ENCODE results near the gene SREBF1. TPM values are rescaled to one million over a fixed set of nuclear protein-coding genes. Genes with fewer than 3 reads are reported as not detected.

Gene SREBF1
- total RNA-seq, 5 donors from 2014 or later (not counting 1 experiment from before 2014, with no cell fraction given): 24.6 to 279 (median 38.9) TPM

Other genes starting within 250 kb of the SREBF1 start
- gene PEMT, start 245.3 kb downstream of the SREBF1 start, total RNA-seq: 10 to 100 TPM; 13.3 to 25.8 (median 14.6) TPM
- gene RAI1, start 155.5 kb downstream of the SREBF1 start, total RNA-seq: 10 to 100 TPM; 20.1 to 31.2 (median 24.5) TPM
- gene TOM1L2, start 135.4 kb upstream of the SREBF1 start, total RNA-seq: 10 to 100 TPM; 57.5 to 71.5 (median 61.9) TPM
- under 1 TPM in 3 of 5 donors, not detected in 2; 0.32 to 0.58 (median 0.53) TPM for gene DRC3, start 135.9 kb upstream of the SREBF1 start, total RNA-seq
- 10 to 100 TPM; 23.6 to 32.9 (median 27.7) TPM for gene ATPAF2, start 202.2 kb upstream of the SREBF1 start, total RNA-seq
- gene GID4, start 202.4 kb upstream of the SREBF1 start, total RNA-seq: 10 to 100 TPM in 2 of 5 donors, 1 to 10 TPM in 3; 7.9 to 12.3 (median 10.0) TPM

Data from T-cell (primary cell).